Inflammatory macrophage (primary cell): ENCODE data around the gene KRT81.
A peak's percentile ranks its signal among the peaks of the same experiment; 100 is the strongest.
"Not testable (repeated sequence)": the region's sequence is repeated elsewhere in the genome, so short reads cannot be mapped to it uniquely, and the experiment has no call there.

Experiments
- DNase-seq, 2 donors: peaks; one replicate each; pipeline ENCODE4 v3.0.0-alpha.2; 2020 to 2022

The KRT81 gene

DNA sequence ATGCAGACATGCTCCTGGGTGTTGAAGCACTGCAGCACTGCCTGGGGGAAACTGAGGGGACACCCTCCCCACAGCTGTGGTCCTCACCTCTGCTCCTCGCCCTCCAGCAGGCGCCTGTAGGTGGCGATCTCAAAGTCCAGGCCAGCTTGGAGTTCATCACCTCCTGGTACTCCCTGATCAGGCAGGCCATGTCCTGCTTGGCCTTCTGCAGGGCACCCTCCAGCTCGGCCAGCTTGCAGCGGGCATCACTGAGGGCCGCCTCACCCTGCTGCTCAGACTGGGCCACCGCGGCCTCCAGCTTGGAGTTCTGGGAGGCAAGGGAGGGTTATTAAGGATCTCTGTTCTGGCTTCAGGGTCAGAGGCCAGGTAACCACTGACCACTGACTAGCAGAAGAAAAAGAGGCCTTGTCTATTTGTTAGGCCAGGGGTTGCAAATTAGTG lies 39.1 kb downstream of the KRT81 start:
- not testable (repeated sequence) for DNase-seq

DNA sequence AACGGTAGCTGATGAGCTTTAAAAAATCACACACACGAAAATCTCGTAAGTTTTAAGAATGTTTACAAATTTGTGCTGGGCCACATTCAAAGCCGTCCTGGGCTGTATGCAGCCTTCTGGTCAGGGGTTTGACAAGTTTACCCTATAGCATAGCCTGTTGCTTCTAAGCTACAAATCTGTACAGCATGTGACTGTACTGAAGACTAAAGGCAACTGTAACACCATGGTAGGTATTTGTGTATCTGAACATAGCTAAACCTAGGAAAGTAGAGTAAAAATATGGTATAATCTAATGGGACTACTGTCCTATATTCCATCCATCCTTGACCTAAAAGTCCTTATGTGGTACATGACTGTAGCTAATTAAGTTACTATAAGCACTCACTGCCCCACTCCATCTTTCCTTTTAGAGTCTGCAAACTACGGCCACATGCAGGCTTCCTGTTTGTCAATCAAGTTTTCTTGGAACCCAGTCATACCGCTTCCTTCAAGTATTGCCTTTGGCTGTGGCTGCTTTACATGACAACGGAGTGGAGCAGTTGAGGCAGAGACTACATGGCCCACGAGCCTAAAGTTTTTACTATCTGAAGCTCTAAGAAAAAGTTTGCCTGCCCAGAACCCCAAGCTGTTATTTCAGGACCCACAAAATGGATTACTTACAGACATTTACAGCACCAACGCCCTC lies 39.8 kb downstream of the KRT81 start:
- DNase-seq = peak in 1 of 2 donors; percentile 41

DNA sequence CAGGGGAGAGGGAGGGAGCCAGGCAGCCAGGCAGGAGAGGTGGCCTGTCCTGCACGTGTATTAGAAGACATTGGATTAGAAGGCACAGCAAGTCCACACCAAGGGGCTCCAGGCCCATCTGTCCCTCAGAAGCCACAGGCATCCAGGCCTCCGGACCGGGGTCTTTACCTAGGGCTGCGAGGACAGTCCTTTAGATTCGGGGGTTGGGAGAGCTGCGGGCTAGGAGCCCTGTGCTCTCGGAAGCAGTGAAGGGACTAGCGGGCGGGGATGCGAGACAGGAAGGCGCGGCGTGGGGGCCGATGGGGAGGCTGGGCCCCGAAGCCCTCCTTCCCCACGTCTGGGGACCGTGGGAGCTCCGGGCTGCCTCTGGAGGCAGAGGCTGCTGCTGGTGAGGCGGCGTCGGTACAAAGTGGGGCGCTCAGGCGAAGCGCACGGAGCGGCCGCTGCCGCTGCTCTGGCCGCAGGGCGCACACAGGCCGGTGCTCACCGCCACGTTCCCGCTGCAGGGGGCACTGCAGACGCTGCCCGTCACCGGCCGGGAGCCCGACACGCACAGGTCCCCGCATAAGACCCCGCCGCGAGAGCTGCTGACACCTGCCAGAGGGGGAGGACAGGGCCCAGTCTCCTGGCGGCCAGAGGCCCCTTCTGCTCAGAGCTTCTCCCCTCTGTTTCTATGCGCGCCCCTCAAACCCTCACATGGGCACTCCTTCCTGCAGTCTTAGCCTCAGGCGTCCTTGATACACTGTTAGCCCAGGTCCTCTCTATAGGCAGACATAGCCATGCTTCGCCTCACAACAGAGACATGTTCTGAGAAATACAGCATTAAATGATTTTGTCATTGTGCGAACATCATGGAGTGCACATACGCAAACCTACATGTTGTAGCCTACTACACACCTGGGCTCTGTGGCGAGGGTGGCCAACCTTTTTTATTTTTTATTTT lies 41.0 kb downstream of the KRT81 start:
- no peak for DNase-seq

DNA sequence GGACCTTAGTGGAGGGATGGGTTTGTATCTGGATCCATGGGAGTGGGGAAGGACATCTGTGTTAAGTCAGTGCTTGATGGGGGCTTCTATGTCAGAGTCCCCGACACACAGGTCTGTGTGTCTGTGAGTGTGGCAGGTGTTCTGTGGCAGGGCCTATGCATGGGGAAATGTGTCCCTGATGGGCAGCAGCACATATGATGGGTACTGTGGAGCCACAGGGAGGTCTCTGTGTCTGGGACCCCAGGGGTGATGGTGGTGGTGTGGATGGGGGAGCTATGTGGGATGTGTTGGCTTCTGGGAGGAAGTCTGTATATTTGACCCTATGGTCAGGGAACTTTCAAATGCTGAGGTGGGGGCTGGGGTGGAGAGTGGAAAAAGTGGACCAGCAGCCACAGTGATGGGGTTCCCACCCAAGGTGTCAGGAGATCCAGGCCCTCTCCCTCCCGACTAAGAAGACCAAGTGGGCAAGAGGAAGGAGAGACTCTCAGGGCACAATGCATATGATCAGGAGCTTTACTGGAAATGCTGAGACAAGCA lies 41.8 kb downstream of the KRT81 start:
- no peak for DNase-seq

DNA sequence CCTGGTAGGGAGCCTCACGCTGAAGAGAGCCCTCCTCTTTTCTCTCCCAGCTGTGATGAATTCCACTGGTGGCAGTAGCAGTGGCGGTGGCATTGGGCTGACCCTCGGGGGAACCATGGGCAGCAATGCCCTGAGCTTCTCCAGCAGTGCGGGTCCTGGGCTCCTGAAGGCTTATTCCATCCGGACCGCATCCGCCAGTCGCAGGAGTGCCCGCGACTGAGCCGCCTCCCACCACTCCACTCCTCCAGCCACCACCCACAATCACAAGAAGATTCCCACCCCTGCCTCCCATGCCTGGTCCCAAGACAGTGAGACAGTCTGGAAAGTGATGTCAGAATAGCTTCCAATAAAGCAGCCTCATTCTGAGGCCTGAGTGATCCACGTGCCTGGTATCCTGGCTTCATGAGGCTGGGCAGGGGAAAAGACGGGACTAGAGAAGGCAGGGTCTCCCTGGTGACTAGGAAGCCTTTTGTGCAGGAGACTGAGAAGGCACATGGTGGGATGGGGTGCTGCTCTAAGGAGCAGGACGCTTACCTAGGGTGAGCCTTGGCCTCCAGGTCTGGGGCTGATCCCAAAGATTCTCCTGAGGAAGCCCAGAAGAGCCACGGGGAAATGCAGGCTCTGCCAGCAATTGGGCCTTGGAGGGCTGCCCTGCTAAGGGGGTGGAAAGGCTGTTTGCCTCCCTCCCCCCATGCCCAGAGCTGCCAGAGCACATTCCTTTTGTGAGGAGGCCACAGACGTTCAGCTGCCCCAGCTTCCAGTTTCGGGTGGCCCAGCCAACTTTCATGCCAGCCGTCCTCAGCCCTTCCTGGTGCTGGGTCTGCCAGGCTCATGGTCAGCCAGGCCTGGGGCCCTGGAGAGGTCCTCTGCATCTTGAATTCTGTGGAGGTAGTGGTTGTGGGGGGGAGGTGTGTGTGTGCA lies 42.5 kb downstream of the KRT81 start:
- no peak for DNase-seq

DNA sequence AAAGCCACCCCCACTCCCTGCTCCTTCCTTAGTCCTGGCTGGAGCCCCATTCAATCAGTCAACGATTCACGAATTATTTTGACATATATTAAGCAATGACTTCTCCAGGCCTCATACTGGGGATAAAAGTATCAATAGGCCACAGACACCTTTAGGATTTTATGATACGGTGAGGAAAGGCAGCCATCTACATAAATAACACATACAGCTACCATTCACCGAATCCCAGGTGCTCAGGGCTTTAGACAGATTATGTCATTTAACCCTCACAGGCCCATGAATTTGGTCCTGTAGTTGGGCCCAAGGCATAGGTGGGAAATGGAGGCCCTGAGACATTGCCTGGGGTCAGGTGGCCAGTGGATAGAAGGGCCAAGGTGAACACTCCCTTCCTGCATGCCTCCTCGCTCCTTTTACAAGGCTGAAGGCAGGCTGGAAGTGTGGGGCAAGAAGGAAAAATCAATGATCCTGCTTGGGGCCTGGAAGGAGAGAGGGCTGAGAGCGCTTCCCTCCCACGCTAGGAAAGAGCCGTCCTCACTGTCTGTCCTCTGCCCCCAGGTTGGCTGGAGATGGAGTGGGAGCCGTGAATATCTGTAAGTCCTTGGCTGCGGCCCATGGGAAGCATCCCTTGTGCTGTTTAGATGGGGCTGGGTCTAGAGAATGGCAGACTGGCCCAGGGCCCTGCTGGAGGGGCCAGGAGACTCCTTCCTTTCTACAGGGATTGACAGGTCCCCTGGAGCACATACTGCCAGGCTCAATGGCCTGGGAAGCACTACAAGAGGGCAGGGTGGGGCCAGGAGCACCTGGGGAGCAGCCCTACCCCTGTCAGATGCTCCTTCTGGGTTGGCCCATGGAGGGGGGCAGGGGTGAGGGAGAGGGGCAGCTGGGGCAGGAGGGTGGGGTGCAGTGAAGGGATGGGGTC lies 43.5 kb downstream of the KRT81 start:
- DNase-seq = no peak

DNA sequence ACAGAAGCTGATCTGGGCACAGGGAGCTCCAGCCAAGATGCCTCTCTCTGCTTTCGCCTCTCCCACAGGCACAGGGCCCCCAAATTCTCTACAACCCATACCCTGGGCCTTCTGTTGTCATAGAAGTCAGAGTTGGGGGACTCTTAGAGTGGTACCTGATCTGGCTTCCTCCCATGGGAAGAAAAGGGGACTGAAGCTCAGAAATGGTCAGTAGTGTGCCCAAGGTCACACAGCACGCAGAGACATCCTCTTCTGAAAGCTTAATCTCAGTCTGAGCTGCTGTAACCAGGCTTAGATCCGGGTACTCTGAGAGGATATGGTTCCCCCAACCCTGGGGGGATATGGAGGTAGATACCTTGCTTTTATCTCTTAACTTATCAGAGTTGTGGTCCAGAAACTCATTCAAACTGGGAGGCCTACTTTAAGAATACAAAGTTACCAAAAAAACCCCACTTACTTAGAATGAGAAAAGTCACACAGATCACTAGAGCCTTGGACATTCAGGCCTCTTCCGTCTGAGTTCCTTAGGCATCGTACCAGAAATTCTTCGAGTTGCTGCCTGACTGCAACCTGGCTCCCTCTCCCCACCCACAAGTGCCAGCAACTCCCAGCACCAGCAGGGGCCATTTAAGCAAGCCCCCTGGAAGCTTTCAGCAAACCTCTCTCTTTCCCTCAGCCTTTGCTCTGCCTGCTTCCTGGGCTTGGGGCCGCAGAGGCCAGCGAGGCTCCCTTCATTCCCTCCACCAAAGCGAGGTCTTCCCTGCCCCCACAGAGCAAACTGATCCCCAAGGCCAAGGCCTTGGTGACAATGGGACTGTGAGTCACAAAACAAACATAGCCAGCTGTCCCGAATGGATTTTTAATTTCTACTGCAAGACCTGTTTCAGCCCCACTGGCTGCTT lies 44.4 kb downstream of the KRT81 start:
- DNase-seq = no peak

DNA sequence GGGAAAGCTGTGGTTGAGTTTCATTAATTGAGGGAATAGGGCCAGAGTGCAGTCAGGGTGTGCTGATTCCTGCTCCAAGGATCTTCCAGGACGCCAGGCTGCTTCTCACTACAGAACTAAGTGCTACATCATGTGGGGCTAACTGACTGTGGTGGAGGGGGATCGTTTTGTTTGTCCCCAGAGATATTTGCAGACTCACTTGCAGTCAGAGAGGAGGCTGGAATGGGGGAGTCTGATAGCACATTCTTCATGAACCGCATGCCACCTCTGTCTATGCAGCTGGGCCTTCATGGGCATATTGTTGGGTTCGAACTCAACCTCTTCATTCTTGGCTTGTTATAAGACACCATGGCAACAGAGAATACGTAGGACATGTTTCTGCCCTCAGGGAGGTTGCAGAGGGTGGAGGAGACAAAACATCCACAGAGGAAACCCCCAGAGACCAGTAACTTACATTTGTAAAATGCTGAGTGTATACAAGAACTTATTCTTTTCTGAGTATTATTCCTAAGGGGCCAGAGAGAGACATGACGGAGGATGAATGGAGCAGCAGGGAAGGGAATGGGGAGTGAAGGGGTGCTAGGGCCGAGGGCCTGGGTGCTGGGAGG lies 45.3 kb downstream of the KRT81 start:
- no peak for DNase-seq

DNA sequence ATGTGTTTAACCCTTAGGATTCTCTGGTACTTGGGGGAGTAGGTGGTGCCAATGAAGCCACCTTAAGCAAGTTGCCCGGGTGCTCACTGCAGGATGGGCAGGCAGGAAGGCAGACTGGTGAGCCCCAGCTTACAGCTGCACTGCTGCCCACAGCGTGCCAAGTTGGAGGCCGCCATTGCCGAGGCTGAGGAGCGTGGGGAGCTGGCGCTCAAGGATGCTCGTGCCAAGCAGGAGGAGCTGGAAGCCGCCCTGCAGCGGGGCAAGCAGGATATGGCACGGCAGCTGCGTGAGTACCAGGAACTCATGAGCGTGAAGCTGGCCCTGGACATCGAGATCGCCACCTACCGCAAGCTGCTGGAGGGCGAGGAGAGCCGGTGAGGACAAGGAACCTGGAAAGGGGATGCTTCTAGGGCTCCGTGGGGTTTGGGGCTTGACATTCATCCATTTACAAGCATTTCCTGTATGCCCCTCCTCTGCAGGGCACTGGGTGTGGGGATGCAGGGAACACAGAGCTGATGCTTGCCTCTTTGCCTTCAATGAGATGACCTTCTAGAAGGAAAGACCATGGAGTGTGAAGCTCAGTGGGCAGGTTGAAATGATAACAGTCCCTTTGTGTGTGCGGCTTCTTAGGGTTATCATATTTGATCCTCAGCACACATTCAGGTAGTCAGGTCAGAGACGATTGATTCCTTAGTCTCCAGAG lies 45.9 kb downstream of the KRT81 start:
- no peak for DNase-seq

DNA sequence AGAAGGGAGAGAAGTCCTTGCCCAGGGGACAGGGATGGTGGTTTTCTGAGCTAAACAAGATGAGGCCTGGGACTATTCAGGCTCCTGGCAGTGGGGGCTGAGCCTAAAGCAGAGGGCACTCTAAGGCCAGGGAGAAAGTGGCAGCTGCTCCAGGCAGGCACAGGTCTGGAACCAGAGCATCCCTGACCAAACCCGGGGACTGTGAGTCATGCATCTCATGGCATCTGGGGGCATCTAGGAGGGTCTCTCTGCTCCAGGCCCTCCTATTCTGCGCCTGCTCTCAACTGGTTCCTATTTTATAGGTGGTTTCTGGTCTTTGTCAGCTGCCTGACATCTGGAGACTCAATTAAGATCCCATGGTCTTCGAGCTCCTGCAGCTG lies 46.7 kb downstream of the KRT81 start:
- no peak for DNase-seq

DNA sequence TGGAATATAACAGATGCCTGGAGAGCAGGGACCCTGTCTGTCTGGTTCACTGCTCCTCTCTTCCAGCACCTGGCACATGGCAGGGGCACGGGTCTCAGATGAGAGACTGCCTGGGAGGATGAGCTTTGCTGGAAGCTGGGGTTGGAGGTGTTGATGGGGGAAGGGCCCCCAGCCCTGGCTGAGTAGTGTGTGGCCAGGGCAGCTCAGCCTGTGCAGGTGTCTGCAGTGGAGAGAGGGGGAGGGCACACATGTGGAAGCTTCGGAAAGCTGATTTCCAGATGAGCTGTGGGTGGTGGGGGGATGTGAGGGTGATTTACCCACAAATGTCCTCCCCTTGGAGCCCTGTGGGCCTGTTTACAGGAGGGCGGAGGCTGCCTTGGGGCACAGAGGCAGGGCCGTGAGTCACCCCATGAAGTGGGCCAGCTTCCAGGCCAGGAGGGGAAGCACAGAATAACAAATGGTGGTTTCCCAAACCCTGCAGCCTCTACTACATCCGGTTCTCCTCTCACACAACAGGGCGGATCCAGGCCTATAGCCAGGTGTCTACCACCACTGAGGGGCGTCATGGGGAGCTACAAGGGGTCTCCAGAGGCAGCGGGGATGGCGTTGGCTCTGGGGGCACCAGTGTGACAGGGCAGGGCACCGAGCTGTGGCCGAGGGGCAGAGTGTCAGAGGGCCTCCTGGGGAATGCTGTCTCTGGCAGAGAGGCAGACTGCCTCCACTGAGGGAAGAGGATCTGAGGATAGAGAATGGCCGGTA lies 47.3 kb downstream of the KRT81 start:
- peak; percentile 80 to 87 for DNase-seq

DNA sequence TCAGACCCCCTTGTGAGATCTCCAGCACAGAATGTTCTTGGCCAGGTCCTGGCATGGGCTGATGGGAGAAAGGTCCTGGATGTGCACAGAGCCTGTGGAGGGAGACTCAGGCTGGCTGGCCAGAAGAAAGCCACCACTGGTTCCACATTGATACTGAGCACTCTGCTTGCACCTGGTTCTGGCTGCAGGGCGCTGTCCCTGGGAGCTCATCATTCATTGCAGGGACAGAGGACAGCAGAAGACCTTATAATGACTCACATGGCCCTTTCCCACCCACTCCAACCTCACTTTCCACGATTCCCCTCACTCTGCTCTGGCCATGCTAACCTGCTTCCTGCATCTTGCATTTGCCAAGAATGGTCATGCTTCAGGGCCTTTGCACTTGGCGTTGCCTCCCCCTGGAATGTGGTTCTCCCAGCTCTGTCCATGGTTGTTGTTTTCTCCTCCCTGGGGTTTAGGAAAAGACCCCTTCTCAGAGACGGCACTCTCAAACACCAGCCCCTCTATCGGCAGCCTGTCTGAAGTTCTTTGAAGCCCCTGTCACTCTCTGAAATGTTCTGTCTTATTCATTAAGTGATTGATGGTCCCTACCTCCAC lies 48.0 kb downstream of the KRT81 start:
- no peak for DNase-seq

DNA sequence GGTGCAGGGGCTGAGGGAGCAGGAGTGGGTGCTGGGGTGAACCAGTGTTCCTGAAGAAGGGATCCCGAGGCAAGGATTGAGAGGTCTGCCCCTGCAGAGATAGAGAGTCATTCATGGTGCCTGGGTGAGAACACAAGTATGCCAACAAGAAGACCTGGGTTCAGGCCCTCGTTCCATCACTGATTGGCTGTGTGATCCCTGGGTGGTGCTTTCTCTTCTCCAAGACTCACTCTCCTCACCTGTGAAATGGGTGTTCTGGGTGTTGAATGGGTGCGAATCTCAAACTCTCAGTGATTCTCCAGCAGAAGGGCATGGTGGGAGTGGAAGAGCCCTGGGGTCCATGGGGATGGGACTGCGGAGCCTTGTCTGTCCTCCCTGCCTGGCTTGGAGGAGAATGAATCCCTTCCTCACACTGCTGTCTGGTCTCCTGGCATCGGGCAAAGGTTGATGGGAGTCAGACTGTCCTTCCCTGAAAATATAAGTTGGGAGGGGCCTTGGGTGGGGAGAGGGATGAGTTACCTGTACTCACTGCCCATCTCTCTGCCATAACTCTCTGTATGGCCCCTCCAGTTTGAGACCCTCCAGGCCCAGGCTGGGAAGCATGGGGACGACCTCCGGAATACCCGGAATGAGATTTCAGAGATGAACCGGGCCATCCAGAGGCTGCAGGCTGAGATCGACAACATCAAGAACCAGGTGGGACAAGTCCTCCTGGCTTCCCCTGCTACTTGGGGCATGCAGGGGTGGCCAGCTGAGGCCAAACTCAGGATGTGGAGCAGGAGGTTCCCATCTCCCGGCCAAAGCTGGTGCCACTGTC lies 48.7 kb downstream of the KRT81 start:
- no peak for DNase-seq

DNA sequence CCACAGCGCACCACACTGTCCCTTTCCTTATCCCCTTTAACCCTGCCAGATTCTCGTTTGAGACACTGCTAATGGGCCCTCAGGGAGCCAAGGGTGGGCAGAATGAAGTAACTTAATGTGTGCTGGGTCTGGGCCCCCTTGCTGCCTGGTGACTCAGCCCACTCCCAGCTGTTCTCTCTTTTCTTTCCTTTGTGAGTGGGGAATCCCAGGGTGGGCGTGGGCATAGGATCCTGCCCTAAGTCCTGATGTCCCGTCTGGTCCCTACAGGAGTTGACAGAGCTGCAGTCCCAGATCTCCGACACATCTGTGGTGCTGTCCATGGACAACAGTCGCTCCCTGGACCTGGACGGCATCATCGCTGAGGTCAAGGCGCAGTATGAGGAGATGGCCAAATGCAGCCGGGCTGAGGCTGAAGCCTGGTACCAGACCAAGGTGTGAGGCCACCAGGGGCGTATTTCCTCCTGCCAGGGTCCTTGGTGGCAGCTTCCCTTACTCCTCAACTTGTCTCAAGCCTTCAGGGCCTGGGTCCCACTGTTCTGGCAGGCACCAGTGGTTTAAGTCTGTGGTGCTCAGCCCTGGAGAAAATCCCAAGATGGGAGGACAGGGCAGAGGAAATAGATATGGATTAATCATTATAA lies 50.0 kb downstream of the KRT81 start:
- no peak for DNase-seq

DNA sequence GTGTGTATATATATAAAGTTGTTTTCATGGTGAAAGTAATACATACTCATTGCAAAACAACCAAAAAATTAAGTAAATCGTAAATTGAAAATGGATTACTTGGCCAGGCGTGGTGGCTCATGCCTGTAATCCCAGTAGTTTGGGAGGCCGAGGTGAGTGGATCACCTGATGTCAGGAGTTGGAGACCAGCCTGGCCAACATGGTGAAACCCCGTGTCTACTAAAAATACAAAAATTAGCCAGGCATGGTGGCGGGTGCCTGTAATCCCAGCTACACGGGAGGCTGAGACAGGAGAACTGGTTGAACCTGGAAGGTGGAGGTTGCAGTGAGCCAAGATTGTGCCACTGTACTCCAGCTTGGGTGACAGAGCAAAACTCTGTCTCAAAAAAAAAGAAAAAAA lies 51.1 kb downstream of the KRT81 start:
- DNase-seq = not testable (repeated sequence)

DNA sequence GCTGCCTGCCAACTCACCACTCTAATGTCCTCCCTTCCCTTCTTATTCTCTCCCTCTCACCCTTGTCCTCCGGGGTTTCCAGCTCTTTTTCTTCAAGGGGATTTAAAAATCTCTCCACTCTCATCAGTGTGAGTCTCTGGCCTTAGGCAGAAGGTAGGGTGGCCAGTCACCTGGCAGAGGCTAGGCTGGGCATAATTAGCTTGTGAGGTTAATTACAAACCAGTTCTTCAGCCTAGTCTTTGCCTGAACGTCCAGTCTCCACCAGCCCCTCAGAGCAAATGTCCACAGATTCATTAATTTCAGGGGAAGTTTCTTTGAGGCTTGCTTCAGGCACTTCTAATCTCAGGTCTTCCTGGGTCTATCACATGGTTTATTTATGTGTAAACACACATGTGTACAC lies 51.6 kb downstream of the KRT81 start:
- DNase-seq = no peak
